Liver (tissue), 9 donors: ENCODE data around the gene CD47. TPM values are rescaled to one million over a fixed set of nuclear protein-coding genes. Genes with fewer than 3 reads are reported as not detected.

Source experiments
- DNase-seq: peaks from one replicate; pipeline ENCODE4 v3.0.0-alpha.2; 2017; ENCODE audit warnings: low spot score
- H3K27ac ChIP-seq, 2 donors: one replicate each; pipeline ENCODE4 v1.7.0; 2013; ENCODE audit warnings: inconsistent platforms in 2 of 2, low read length in 2 of 2, control low read depth in 1 of 2, low read depth in 1 of 2, mild to moderate bottlenecking in 1 of 2
- H3K27me3 ChIP-seq, 4 donors: one replicate each; pipeline versions ENCODE4 v1.6.1 to v1.7.0; 2013; ENCODE audit warnings: low read length in 3 of 4, inconsistent platforms in 1 of 4, mild to moderate bottlenecking in 1 of 4, moderate library complexity in 1 of 4; ENCODE audit not compliant: control insufficient read depth in 4 of 4, insufficient read depth in 4 of 4
- H3K36me3 ChIP-seq, 4 donors: one replicate each; pipeline versions ENCODE4 v1.6.1 to v1.7.0; 2013; ENCODE audit warnings: low read length in 3 of 4, mild to moderate bottlenecking in 3 of 4, low read depth in 1 of 4, moderate library complexity in 1 of 4; ENCODE audit not compliant: control insufficient read depth in 4 of 4, insufficient read depth in 3 of 4
- H3K4me1 ChIP-seq, 4 donors: one replicate each; pipeline versions ENCODE4 v1.6.1 to v1.7.0; 2013; ENCODE audit warnings: low read length in 3 of 4, mild to moderate bottlenecking in 3 of 4, moderate library complexity in 1 of 4; ENCODE audit not compliant: control insufficient read depth in 4 of 4, insufficient read depth in 4 of 4
- H3K4me3 ChIP-seq, 3 donors: one replicate each; pipeline versions ENCODE4 v1.6.1 to v1.7.0; 2013; ENCODE audit warnings: low read length in 3 of 3, control low read depth in 1 of 3, low read depth in 1 of 3, mild to moderate bottlenecking in 1 of 3
- H3K9ac ChIP-seq, 2 donors: one replicate each; pipeline ENCODE4 v1.7.0; 2013; ENCODE audit warnings: low read length in 2 of 2, mild to moderate bottlenecking in 2 of 2, moderate library complexity in 2 of 2, control low read depth in 1 of 2, low read depth in 1 of 2
- H3K9me3 ChIP-seq, 4 donors: one replicate each; pipeline versions ENCODE4 v1.6.1 to v1.7.0; 2013; ENCODE audit warnings: low read length in 3 of 4; ENCODE audit not compliant: control insufficient read depth in 4 of 4
- EGR1 ChIP-seq, 2 donors: IDR thresholded peaks; 2 replicates each; pipeline ENCODE4 v1.6.1; 2016 to 2018; ENCODE audit warnings: antibody characterized with exemption in 2 of 2, low read depth in 2 of 2
- FOXA2 ChIP-seq: IDR thresholded peaks from 2 replicates; pipeline ENCODE4 v1.6.1; 2016; ENCODE audit warnings: antibody characterized with exemption
- GABPA ChIP-seq, 2 donors: IDR thresholded peaks in 1 of 2; conservative IDR thresholded peaks in 1 of 2; 2 replicates each; pipeline ENCODE4 v1.6.1; 2016; ENCODE audit warnings: antibody characterized with exemption in 2 of 2, mild to moderate bottlenecking in 1 of 2, moderate library complexity in 1 of 2
- HNF4G ChIP-seq: IDR thresholded peaks from 2 replicates; pipeline ENCODE4 v1.6.1; 2016; ENCODE audit warnings: antibody characterized with exemption
- JUND ChIP-seq, 2 donors: IDR thresholded peaks; 2 replicates each; pipeline ENCODE4 v1.6.1; 2016; ENCODE audit warnings: antibody characterized with exemption in 2 of 2
- YY1 ChIP-seq: IDR thresholded peaks from 2 replicates; pipeline ENCODE4 v1.6.1; 2016; ENCODE audit warnings: antibody characterized with exemption, mild to moderate bottlenecking
- WGBS: extraction: QIAGEN DNeasy Blood & Tissue Kit; methylation state at CpG from one replicate; pipeline ENCODE4 v1.1.7; 2013; 5-methylcytosine and 5-hydroxymethylcytosine counted together
- polyA plus RNA-seq, 2 donors: library from polyadenylated mRNA; stranded (reverse) in 1 of 2; unstranded in 1 of 2; fragments of 200-250 nt in 1 of 2; fragments of >200 nt in 1 of 2; fragmentation: Nextera tagmentation in 1 of 2; extraction: Ambion mirVana in 1 of 2; gene quantifications; one replicate each; pipeline versions ENCODE4 v1.2.1 to v1.2.3, GENCODE V29; 2013 to 2015
- total RNA-seq, 2 donors: library from RNA; depleted of rRNA; stranded (reverse); fragments of >200 nt; gene quantifications; one replicate each; pipeline ENCODE4 v1.2.3, GENCODE V29; 2014
- TF ChIP-seq, protein P1 (sequence below): IDR thresholded peaks from 2 replicates; pipeline ENCODE4 v1.6.1; 2016; ENCODE audit warnings: antibody characterized with exemption, mild to moderate bottlenecking
- TF ChIP-seq, protein P2 (sequence below): IDR thresholded peaks from 2 replicates; pipeline ENCODE4 v1.6.1; 2016; ENCODE audit warnings: antibody characterized with exemption
- TF ChIP-seq, protein P3 (sequence below): IDR thresholded peaks from 2 replicates; pipeline ENCODE4 v1.6.1; 2016; ENCODE audit warnings: antibody characterized with exemption
- donor health status: healthy.
- donor health status: healthy.
- donor health status: healthy.
- donor health status: healthy.
- donor health status: healthy.

CD47 gene
- total and polyA plus RNA-seq, 4 donors, result 23.4 to 39.5 (median 33.9) TPM

DNA sequence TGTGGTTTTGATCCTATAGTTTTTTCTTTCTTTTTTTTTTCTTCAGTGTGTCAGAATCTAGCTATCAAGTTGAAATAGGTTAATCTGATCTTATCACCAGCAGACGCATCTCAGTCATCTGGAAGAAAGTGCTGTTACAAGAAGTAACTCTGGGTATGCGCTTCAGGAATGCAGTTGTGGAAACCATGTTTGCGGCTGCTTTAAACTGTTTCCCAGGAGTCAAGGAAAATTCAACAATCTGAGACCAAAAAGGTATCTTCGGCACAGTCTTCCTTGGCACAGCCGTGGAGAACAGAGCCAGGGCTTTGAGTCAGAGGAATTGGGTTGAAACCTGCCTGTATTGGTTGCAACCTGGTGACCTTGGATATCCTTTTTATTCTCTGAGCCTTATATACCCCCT, 59.9 kb downstream of the CD47 start:
- no peak overlapping the region for H3K27ac ChIP-seq
- H3K4me1 ChIP-seq, result no peaks in the 10 kb centered on the region
- DNase-seq, result no peak
- TF ChIP-seq EGR1 (IDR thresholded peaks at IDR 0.05; ENCODE audit: low read depth in 2 of 2) (no peak), HNF4G (no peak), FOXA2 (no peak)
- TF ChIP-seq, protein P1, sequence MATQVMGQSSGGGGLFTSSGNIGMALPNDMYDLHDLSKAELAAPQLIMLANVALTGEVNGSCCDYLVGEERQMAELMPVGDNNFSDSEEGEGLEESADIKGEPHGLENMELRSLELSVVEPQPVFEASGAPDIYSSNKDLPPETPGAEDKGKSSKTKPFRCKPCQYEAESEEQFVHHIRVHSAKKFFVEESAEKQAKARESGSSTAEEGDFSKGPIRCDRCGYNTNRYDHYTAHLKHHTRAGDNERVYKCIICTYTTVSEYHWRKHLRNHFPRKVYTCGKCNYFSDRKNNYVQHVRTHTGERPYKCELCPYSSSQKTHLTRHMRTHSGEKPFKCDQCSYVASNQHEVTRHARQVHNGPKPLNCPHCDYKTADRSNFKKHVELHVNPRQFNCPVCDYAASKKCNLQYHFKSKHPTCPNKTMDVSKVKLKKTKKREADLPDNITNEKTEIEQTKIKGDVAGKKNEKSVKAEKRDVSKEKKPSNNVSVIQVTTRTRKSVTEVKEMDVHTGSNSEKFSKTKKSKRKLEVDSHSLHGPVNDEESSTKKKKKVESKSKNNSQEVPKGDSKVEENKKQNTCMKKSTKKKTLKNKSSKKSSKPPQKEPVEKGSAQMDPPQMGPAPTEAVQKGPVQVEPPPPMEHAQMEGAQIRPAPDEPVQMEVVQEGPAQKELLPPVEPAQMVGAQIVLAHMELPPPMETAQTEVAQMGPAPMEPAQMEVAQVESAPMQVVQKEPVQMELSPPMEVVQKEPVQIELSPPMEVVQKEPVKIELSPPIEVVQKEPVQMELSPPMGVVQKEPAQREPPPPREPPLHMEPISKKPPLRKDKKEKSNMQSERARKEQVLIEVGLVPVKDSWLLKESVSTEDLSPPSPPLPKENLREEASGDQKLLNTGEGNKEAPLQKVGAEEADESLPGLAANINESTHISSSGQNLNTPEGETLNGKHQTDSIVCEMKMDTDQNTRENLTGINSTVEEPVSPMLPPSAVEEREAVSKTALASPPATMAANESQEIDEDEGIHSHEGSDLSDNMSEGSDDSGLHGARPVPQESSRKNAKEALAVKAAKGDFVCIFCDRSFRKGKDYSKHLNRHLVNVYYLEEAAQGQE, result no peak
- no peak overlapping the region for H3K9ac ChIP-seq
- H3K9me3 ChIP-seq, result no peaks in the 10 kb centered on the region
- H3K27me3 ChIP-seq, result no peaks in the 10 kb centered on the region
- no peaks in the 10 kb centered on the region for H3K36me3 ChIP-seq
- 91% methylated on average over 5 of the region's 5 CpGs for WGBS
- no peak overlapping the region for H3K4me3 ChIP-seq

DNA sequence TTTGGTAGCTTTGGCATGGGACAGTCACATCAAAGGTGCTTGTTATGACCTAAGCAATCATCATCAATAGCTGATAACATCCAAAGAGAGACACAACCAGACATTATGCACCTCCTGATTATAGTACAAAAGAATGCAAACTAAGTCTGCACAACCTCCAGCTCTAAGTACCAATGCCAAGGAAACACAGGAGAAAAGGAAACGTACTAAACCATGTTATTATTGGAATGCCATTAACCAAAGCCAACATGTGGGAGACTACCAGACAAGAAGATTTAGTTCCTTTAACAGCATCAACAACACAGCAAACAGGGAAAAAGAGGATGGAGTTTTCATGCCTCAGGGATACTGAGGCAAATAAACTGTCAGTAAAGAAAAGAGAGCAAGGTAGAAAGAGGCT, 61.4 kb downstream of the CD47 start:
- Histone ChIP-seq H3K9me3 (no peaks in the 10 kb centered on the region), H3K9ac (no peak overlapping the region), H3K36me3 (no peaks in the 10 kb centered on the region), H3K27ac (no peak overlapping the region), H3K4me1 (no peaks in the 10 kb centered on the region), H3K27me3 (no peaks in the 10 kb centered on the region), H3K4me3 (no peak overlapping the region)
- DNase-seq, result no peak
- WGBS, result 90% methylated on average over 1 of the region's 1 CpG
- TF ChIP-seq, protein P2, sequence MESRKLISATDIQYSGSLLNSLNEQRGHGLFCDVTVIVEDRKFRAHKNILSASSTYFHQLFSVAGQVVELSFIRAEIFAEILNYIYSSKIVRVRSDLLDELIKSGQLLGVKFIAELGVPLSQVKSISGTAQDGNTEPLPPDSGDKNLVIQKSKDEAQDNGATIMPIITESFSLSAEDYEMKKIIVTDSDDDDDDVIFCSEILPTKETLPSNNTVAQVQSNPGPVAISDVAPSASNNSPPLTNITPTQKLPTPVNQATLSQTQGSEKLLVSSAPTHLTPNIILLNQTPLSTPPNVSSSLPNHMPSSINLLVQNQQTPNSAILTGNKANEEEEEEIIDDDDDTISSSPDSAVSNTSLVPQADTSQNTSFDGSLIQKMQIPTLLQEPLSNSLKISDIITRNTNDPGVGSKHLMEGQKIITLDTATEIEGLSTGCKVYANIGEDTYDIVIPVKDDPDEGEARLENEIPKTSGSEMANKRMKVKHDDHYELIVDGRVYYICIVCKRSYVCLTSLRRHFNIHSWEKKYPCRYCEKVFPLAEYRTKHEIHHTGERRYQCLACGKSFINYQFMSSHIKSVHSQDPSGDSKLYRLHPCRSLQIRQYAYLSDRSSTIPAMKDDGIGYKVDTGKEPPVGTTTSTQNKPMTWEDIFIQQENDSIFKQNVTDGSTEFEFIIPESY, result no peak

DNA sequence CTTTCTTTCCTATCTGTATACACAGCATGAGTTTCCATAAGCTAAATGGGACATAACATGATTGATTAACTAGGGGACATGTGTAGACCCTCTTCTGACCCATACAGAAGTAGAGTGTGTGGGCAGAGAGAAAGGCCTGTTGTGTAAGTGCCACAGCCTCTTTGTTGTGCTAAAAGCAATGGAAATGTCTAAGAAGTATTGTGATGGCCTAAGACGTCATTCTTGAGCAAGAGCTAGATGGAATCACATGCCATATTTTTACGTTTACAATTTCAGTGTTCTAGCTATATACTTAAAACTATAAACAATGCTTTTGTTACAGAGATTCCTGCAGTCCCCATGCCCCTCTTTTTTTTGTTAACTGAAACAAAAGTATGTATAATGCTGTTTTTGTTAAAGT, 61.9 kb downstream of the CD47 start:
- no peak overlapping the region for H3K4me3 ChIP-seq
- H3K4me1 ChIP-seq, result no peaks in the 10 kb centered on the region
- DNase-seq, result no peak
- no peak for TF ChIP-seq FOXA2
- no peaks in the 10 kb centered on the region for H3K27me3 ChIP-seq
- H3K27ac ChIP-seq, result no peak overlapping the region
- H3K36me3 ChIP-seq, result no peaks in the 10 kb centered on the region
- WGBS, result 91% methylated on average over 2 of the region's 2 CpGs
- H3K9ac ChIP-seq, result no peak overlapping the region
- H3K9me3 ChIP-seq, result no peaks in the 10 kb centered on the region

DNA sequence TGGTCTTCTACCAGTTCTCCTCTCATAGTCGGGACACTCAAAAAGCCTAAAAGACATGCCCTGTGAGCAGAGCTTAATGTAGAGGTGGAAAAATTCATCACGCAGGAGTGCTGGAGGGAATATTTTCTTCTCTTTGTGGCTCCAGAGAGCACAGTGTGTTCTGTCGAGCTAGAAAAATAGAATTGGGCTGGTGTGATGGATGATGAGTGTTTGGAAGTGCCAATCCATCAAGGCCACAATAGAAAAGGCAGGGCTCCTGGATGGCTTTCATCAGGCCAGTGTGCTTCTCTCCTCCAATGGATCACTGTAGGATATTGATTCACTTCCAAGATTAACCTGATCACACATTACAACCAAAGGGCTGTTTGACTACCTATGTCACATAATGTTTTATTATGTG, 65.7 kb downstream of the CD47 start:
- no peak overlapping the region for H3K27ac ChIP-seq
- H3K27me3 ChIP-seq, result no peaks in the 10 kb centered on the region
- H3K9ac ChIP-seq, result no peak overlapping the region
- TF ChIP-seq, protein P3, sequence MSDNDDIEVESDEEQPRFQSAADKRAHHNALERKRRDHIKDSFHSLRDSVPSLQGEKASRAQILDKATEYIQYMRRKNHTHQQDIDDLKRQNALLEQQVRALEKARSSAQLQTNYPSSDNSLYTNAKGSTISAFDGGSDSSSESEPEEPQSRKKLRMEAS, result no peak
- no peak for TF ChIP-seq JUND (IDR thresholded peaks at IDR 0.05)
- TF ChIP-seq FOXA2, result no peak
- no peak for TF ChIP-seq HNF4G
- no peak for TF ChIP-seq YY1
- TF ChIP-seq GABPA (IDR thresholded peaks at IDR 0.05 in 1 of 2, conservative IDR thresholded peaks at IDR 0.05 in 1 of 2), result no peak
- TF ChIP-seq, protein P1, result no peak
- H3K4me3 ChIP-seq, result no peak overlapping the region
- no peaks in the 10 kb centered on the region for H3K9me3 ChIP-seq
- no peaks in the 10 kb centered on the region for H3K36me3 ChIP-seq
- DNase-seq, result no peak
- H3K4me1 ChIP-seq, result no peaks in the 10 kb centered on the region
- 90% methylated on average over 3 of the region's 3 CpGs for WGBS
